ENCODE measurements around the gene OR2AT4. TPM values are rescaled to one million over a fixed set of nuclear protein-coding genes. Genes with fewer than 3 reads are reported as not detected.

OR2AT4 gene
- total and polyA plus RNA-seq, 2 of the 4 experiments (the other 2 are of a cell fraction), result not detected

GRCh38 chr11:75031771-75032549 lies 64.7 kb downstream of the OR2AT4 start (continued):
- TF ChIP-seq NFE2L2 (IDR thresholded peaks at IDR 0.05; ENCODE audit: low read depth, low read length) (no peak), RFX5 (IDR thresholded peaks at IDR 0.05; ENCODE audit: low read depth, low read length) (no peak)

Other genes starting within 250 kb of the OR2AT4 start
- 5.0 and 6.3 TPM in 2 replicates for gene XRRA1, start 147.8 kb downstream of the OR2AT4 start, total RNA-seq (2012; rRNA removed)
- 4.5 and 5.4 TPM in 2 replicates for gene XRRA1, start 147.8 kb downstream of the OR2AT4 start, polyA plus RNA-seq (2012; rRNA removed)
- gene SPCS2, start 147.6 kb downstream of the OR2AT4 start, total RNA-seq (2012; rRNA removed), result 13.3 and 15.4 TPM in 2 replicates
- gene SPCS2, start 147.6 kb downstream of the OR2AT4 start, polyA plus RNA-seq (2012; rRNA removed), result 68.8 and 76.0 TPM in 2 replicates
- 8.3 and 10.6 TPM in 2 replicates for gene NEU3, start 107.9 kb downstream of the OR2AT4 start, total RNA-seq (2012; rRNA removed)
- gene NEU3, start 107.9 kb downstream of the OR2AT4 start, polyA plus RNA-seq (2012; rRNA removed), result 5.1 and 5.5 TPM in 2 replicates
- not detected in 2 replicates for gene SLCO2B1, start 54.2 kb upstream of the OR2AT4 start, total RNA-seq (2012; rRNA removed)
- not detected in 2 replicates for gene SLCO2B1, start 54.2 kb upstream of the OR2AT4 start, polyA plus RNA-seq (2012; rRNA removed)
- not detected in 2 replicates for gene TPBGL, start 143.9 kb upstream of the OR2AT4 start, total RNA-seq (2012; rRNA removed)
- gene TPBGL, start 143.9 kb upstream of the OR2AT4 start, polyA plus RNA-seq (2012; rRNA removed), result not detected in 2 replicates

Data from IMR-90 (cell line).